Measurements from ENCODE around the gene CPNE8.

GRCh38 chr12:38934686-38935085, 29.3 kb upstream of the CPNE8 start:
- no peak for TF ChIP-seq POLR2AphosphoS5 (IDR thresholded peaks at IDR 0.05; ENCODE audit: low read depth, low read length)
- TF ChIP-seq REST (IDR thresholded peaks at IDR 0.05; ENCODE audit: insufficient read depth in 1 of 2, low read depth in 2 of 2, low read length in 2 of 2) = no peak
- no peak for TF ChIP-seq SIN3A (IDR thresholded peaks at IDR 0.05; ENCODE audit: borderline replicate concordance, insufficient read depth, low read length)
- no peak for TF ChIP-seq TAF1 (IDR thresholded peaks at IDR 0.05; ENCODE audit: borderline replicate concordance, insufficient read depth, low read length)

Measured in PFSK-1 (cell line).